Endothelial cell of umbilical vein (primary cell): ENCODE data around the gene SAP25. TPM values are rescaled to one million over a fixed set of nuclear protein-coding genes. Genes with fewer than 3 reads are reported as not detected.
A peak's percentile ranks its signal among the peaks of the same experiment; 100 is the strongest.

Source experiments
- BruUV-seq: library from RNA; stranded (reverse); fragments of 400-500 nt; replicated peaks from 2 replicates; lab custom pipeline; 2021; lab: Mats Ljungman, UMichigan
- CTCF ChIA-PET: fragments of 300-600, 350-600 bp; sonication (Branson Sonifier 250); formaldehyde crosslinking; loops from one replicate; lab custom pipeline; 2021; ENCODE audit warnings: antibody characterized with exemption, inconsistent platforms; lab: Charles Lee
- POLR2A ChIA-PET: fragments of 300-600, 350-600 bp; sonication (Branson Sonifier 250); formaldehyde crosslinking; loops from one replicate; lab custom pipeline; 2021; ENCODE audit warnings: antibody characterized with exemption, inconsistent platforms; lab: Charles Lee
- DNase-seq: peaks from one replicate; pipeline ENCODE4 v3.0.0-alpha.2; 2011; ENCODE audit warnings: low read depth, low spot score
- FAIRE-seq: peaks from 2 replicates; lab custom pipeline; 2011; peaks lifted over from hg19 to GRCh38; lab: Jason Lieb, UNC
- H2AFZ ChIP-seq: 2 replicates; pipeline ENCODE4 v1.6.0; 2012; ENCODE audit warnings: low read depth, low read length, control low read depth, inconsistent platforms
- H3K27ac ChIP-seq: 2 replicates; pipeline ENCODE4 v1.5.1; 2011; ENCODE audit warnings: low read depth, mild to moderate bottlenecking, control low read depth, low read length, moderate library complexity; ENCODE audit not compliant: insufficient read depth
- H3K27me3 ChIP-seq, 2 experiments: 2 replicates each; pipeline versions ENCODE4 v1.6.0 to v1.6.1; 2011; ENCODE audit warnings: low read length in 2 of 2, mixed read lengths in 1 of 2; ENCODE audit not compliant: control insufficient read depth in 2 of 2, insufficient read depth in 2 of 2
- H3K36me3 ChIP-seq, 2 experiments: 2 replicates in 1 of 2; 3 replicates in 1 of 2; pipeline ENCODE4 v1.5.1; 2011; ENCODE audit warnings: low read length in 2 of 2, mild to moderate bottlenecking in 1 of 2, moderate library complexity in 1 of 2; ENCODE audit not compliant: control insufficient read depth in 2 of 2, insufficient read depth in 2 of 2; ENCODE audit errors: extremely low read depth in 1 of 2
- H3K4me1 ChIP-seq: 3 replicates; pipeline ENCODE4 v1.5.1; 2011; ENCODE audit warnings: mild to moderate bottlenecking, low read length; ENCODE audit not compliant: control insufficient read depth, insufficient read depth; ENCODE audit errors: extremely low read depth
- H3K4me2 ChIP-seq: 2 replicates; pipeline ENCODE4 v1.6.1; 2011; ENCODE audit warnings: low read length, control low read depth, mixed read lengths; ENCODE audit not compliant: insufficient read depth
- H3K4me3 ChIP-seq, 3 experiments: fragments of 200-600 bp in 1 of 3; sonication (generic), shearing (Covaris generic) in 1 of 3; replicated peaks in 1 of 3; 2 replicates each; pipeline ENCODE4 v1.5.1; 2011 to 2016; ENCODE audit warnings: control low read depth in 3 of 3, low read length in 3 of 3, mild to moderate bottlenecking in 2 of 3, inconsistent platforms in 1 of 3, low read depth in 1 of 3, moderate library complexity in 1 of 3; ENCODE audit not compliant: insufficient read depth in 1 of 3
- H3K79me2 ChIP-seq: 2 replicates; pipeline ENCODE4 v1.6.0; 2012; ENCODE audit warnings: low read length, inconsistent platforms; ENCODE audit not compliant: control insufficient read depth, insufficient read depth
- H3K9ac ChIP-seq: replicated peaks from 2 replicates; pipeline ENCODE3; 2011; ENCODE audit warnings: low read length, control low read depth; ENCODE audit not compliant: insufficient read depth; ENCODE audit errors: extremely low read depth
- H3K9me1 ChIP-seq: replicated peaks from 3 replicates; pipeline ENCODE4 v1.6.0; 2011; ENCODE audit warnings: mild to moderate bottlenecking, low read length; ENCODE audit not compliant: control insufficient read depth, insufficient read depth; ENCODE audit errors: extremely low read depth
- H3K9me3 ChIP-seq: replicated peaks from 2 replicates; pipeline ENCODE4 v1.5.1; 2012; ENCODE audit warnings: low read length, inconsistent platforms; ENCODE audit not compliant: control insufficient read depth, insufficient read depth
- H4K20me1 ChIP-seq: replicated peaks from 2 replicates; pipeline ENCODE3; 2011; ENCODE audit warnings: mild to moderate bottlenecking, low read length; ENCODE audit not compliant: control insufficient read depth, insufficient read depth; ENCODE audit errors: extremely low read depth
- GATA2 ChIP-seq: IDR thresholded peaks from 2 replicates; pipeline ENCODE4 v1.7.0; 2011; ENCODE audit warnings: low read depth, mild to moderate bottlenecking, moderate library complexity, mixed read lengths, low read length; ENCODE audit not compliant: insufficient read length, insufficient read depth
- POLR2AphosphoS5 ChIP-seq: IDR thresholded peaks from 2 replicates; pipeline ENCODE4 v1.6.1; 2012; ENCODE audit warnings: low read depth, mild to moderate bottlenecking, control low read depth, low read length, moderate library complexity; ENCODE audit not compliant: insufficient read depth
- dilution Hi-C: fragments of 300-500 bp; cut with MboI; formaldehyde crosslinking; loops from one replicate; pipeline ENCODE4 v1.15.0; 2019; ENCODE audit warnings: low sequenced_read_pairs; ENCODE audit not compliant: extremely low pct_ligation_motif_present
- intact Hi-C: fragments of 100-400 bp; cut with micrococcal nuclease; formaldehyde crosslinking; loops from one replicate; pipeline ENCODE4 v1.10.0; 2022
- polyA plus RNA-seq, 4 experiments: library from polyadenylated mRNA; depleted of rRNA in 3 of 4; stranded (reverse) in 3 of 4; unstranded in 1 of 4; fragments of >200 nt; gene quantifications; 2 replicates each; pipeline versions ENCODE4 v1.2.1 to v1.2.3, GENCODE V29; 2011 to 2012; ENCODE audit warnings: missing spikeins in 1 of 4
- total RNA-seq: library from RNA; stranded (reverse); gene quantifications from 2 replicates; pipeline ENCODE4 v1.2.3, GENCODE V29; 2021
- TF ChIP-seq, protein P1 (sequence below): IDR thresholded peaks from 2 replicates; pipeline ENCODE4 v1.6.1; 2011; ENCODE audit not compliant: insufficient read depth, insufficient read length

The SAP25 gene
- total and polyA plus RNA-seq, 2 donors (not counting 3 experiments of a cell fraction or from before 2014, with no cell fraction given): 3.2 TPM

DNA sequence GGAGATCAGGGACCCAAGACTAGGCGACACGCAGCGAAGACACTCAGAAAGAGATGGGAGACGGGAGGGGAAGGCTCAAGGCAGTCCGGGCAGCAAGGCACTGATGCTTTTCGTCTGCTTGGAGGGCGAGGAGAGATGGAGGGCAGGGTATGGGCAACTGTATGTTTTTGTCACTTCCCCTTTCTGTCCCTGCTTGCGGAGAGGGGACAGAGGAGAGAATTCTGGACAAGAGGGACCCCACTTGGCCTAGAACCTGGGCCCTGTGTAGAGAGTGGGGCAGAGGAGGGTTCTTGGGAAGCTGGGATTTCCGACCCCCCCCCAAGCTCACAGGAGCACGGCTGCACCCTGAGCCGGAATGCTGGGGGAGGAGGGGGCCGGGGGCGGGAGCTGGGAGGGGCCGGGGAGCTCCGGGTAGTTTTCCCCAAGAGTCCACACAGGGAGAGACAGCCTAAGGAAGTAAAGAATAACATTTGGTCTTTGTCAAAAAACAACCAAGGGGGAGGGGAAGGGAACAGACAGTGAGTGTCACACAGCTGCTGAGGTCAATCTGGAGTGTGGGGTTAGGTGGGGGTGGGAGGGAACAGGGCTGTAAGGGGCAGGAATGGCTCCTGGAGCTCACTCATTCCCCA, 10.5 kb upstream of the SAP25 start:
- FAIRE-seq (peak; percentile 31), DNase-seq (no peak)
- BruUV-seq: no TSS peak
- dilution Hi-C loops: no loop called here
- Histone ChIP-seq H3K79me2 (peaks cover 29% of the 10 kb centered on the region), H3K4me1 (peaks cover 32% of the 10 kb centered on the region), H3K36me3 (peaks cover 13 to 25% of the 10 kb centered on the region in 2 experiments), H3K9me3 (no peaks in the 10 kb centered on the region), H3K27ac (peak overlapping the region; percentile 61), H2AFZ (no peak overlapping the region), H3K4me2 (peak overlapping the region; percentile 95), H3K27me3 (no peaks in the 10 kb centered on the region), H3K9ac (peak overlapping the region; percentile 8), H3K9me1 (no peaks in the 10 kb centered on the region), H4K20me1 (no peaks in the 10 kb centered on the region), H3K4me3 (peak overlapping the region in 2 of 3 experiments; percentile 86 to 93)
- TF ChIP-seq POLR2AphosphoS5 (no peak), GATA2 (no peak)
- TF ChIP-seq, protein P1, sequence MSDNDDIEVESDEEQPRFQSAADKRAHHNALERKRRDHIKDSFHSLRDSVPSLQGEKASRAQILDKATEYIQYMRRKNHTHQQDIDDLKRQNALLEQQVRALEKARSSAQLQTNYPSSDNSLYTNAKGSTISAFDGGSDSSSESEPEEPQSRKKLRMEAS: no peak
- ChIA-PET POLR2A (interaction anchor here (0.8 to 3.6 kb wide), 6 partner anchors 8 to 156 kb away, joined by 3 to 28 read pairs (median 8); partner anchors contain the start of genes GNB2, MOSPD3 and ZCWPW1), CTCF (interaction anchor here (0.7 to 3.3 kb wide), 12 partner anchors 11 to 268 kb away, joined by 3 to 19 read pairs (median 5); partner anchors contain the start of genes GNB2, MOSPD3 and SLC12A9)
- intact Hi-C loops: loop anchor here (2.0 to 10.0 kb wide), 2 partner anchors 45 to 281 kb away; partner anchors contain the start of genes AGFG2 and TRIP6
